Kidney epithelial cell (primary cell): ENCODE data around the gene FCSK. TPM values are rescaled to one million over a fixed set of nuclear protein-coding genes. Genes with fewer than 3 reads are reported as not detected.
A peak's percentile ranks its signal among the peaks of the same experiment; 100 is the strongest.
"Not testable (repeated sequence)": the region's sequence is repeated elsewhere in the genome, so short reads cannot be mapped to it uniquely, and the experiment has no call there.

ENCODE experiments used
- DNase-seq: peaks from one replicate; pipeline ENCODE4 v3.0.0-alpha.2; 2010; ENCODE audit warnings: low read depth
- H3K27me3 ChIP-seq: 2 replicates; pipeline ENCODE4 v1.6.0; 2011; ENCODE audit warnings: low read length; ENCODE audit not compliant: control insufficient read depth, insufficient read depth
- H3K36me3 ChIP-seq: 2 replicates; pipeline ENCODE4 v1.5.1; 2011; ENCODE audit warnings: low read length; ENCODE audit not compliant: control insufficient read depth, insufficient read depth
- H3K4me3 ChIP-seq: 2 replicates; pipeline ENCODE4 v1.5.1; 2011; ENCODE audit warnings: low read depth, mild to moderate bottlenecking, control low read depth, low read length
- total RNA-seq: library from RNA; depleted of rRNA; stranded (reverse); fragments of >200 nt; gene quantifications from 2 replicates; pipeline ENCODE4 v1.2.3, GENCODE V29; 2015
- TF ChIP-seq, protein P1 (sequence below): IDR thresholded peaks from 2 replicates; pipeline ENCODE4 v1.5.1; 2011; ENCODE audit warnings: mild to moderate bottlenecking, moderate library complexity, low read length, control low read depth, inconsistent platforms; ENCODE audit not compliant: insufficient read depth, poor library complexity, severe bottlenecking

The FCSK gene
- total RNA-seq, 1 donor from 2014 or later: 19.9 TPM

DNA sequence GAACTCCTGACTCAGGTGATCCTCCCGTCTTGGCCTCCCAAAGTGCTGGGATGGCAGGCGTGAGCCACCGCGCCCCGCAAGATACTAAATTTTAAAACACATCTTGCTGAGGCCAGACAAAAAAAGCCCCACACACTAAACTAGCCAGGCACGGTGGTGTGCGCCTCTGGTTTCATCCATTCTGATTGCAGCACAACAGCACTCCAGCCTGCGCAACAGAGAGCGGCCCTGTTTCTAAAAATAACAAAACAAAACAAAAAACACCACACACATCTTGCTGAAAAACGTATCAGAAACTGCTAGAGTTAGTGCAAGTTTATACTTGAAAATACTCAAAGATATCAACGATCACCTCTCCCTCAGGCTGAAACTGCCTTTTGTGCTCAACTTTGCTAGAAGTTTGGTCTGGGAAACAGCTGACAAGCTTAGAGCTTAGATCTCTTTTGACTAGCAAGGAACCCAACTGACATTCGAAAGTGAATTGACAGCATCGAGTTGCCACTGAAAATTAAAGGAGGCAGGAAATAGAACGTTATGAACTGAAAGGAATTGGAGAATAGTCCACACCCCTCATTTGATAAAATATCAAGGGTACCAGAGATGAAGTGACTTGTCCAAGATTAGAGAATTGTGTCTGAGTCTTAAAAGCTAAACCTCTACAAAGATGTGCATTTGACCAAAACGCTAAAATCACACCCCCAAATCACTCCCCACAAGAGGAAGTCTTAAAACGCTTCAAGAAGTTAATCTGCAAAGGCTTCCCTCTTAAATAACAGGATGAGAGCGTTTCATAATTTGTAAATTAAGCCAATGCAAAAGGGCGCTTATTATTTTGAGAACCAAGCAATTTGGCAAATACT, 68.1 kb downstream of the FCSK start:
- no peaks in the 10 kb centered on the region for H3K36me3 ChIP-seq
- TF ChIP-seq, protein P1, sequence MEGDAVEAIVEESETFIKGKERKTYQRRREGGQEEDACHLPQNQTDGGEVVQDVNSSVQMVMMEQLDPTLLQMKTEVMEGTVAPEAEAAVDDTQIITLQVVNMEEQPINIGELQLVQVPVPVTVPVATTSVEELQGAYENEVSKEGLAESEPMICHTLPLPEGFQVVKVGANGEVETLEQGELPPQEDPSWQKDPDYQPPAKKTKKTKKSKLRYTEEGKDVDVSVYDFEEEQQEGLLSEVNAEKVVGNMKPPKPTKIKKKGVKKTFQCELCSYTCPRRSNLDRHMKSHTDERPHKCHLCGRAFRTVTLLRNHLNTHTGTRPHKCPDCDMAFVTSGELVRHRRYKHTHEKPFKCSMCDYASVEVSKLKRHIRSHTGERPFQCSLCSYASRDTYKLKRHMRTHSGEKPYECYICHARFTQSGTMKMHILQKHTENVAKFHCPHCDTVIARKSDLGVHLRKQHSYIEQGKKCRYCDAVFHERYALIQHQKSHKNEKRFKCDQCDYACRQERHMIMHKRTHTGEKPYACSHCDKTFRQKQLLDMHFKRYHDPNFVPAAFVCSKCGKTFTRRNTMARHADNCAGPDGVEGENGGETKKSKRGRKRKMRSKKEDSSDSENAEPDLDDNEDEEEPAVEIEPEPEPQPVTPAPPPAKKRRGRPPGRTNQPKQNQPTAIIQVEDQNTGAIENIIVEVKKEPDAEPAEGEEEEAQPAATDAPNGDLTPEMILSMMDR: no peak
- H3K27me3 ChIP-seq: no peaks in the 10 kb centered on the region
- DNase-seq: no peak
- peak overlapping the region; percentile 95 for H3K4me3 ChIP-seq

DNA sequence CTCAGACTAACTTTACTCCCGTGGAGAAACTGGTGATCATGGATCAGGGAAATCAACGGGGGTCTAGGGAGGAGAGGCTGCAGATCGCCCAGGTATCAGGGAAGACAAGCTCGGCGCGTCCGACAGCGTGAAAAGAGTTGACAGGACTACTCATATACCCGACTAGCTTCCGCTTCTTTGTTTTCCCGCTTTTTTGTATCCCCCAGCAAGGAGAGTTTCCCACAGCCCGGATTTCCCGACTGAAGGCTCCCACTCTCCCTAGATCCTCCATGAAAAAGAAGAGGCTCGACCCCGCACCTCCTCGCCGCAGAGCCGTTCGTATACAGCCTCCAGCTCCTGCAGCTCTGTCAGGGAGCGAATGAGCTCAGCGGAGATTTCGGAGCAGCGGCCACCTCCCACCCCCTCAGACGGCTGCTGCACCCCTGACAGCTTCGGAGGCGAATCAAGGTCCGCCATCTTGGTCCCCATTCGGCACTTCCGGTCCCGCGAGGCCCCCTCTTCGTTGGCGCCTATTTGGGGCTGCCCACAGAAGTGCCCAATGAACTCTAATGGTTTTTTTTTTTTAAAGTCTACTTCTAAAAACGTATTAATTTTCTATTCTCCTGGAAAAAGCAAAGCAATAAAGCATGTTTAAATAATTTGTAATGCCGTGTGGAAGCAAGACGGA, 68.8 kb downstream of the FCSK start, which contains the start of gene COG4:
TSS of gene COG4 (minus strand) at position 479 of the 667 bp plus-strand sequence. CDS start at position 468, 11 bp downstream.
- H3K4me3 ChIP-seq: peak within 1 kb of the TSS; percentile 95
- TF ChIP-seq, protein P1: no peak
- no peaks in the 10 kb centered on the region for H3K36me3 ChIP-seq
- no peaks in the 10 kb centered on the region for H3K27me3 ChIP-seq
- no peak for DNase-seq

DNA sequence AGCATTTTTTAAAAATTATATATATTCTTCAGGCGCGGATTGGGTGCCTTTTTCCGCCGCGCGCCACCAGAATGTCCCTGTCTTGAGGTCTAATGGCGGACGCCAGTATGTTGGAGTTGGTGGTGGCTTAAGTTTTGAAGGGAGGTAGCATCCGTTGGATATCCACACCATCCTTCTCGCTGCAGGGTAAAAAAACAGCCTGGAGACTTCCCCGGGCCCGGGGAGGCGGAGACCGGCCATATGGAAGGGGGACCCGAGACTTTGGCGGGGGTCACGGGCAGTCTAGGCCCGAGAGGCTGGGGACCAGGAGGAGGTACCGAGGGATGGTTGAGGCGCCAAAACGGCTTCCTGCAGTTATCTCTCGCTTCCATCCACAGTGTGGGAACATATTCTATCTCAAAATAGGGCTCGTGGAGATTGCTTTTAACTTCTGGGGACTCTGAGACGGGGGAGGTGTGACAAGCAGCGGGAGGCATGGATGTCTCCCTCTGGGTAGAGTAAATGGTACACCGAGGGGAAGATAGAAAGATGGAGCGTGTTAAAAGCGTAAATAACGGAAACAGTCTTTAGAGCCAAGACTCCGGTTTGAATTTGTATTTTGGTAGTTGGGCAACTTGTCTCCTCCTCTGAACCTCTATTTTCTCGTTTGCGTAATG, 69.5 kb downstream of the FCSK start, which contains the start of gene SF3B3:
TSS of gene SF3B3 (plus strand) at position 74 of the 656 bp plus-strand sequence. CDS start 2,841 bp downstream, outside the sequence.
- Histone ChIP-seq H3K36me3 (peaks cover 1% of the 10 kb centered on the region), H3K4me3 (peak within 1 kb of the TSS; percentile 95), H3K27me3 (no peaks in the 10 kb centered on the region)
- TF ChIP-seq, protein P1: no peak
- DNase-seq: no peak

DNA sequence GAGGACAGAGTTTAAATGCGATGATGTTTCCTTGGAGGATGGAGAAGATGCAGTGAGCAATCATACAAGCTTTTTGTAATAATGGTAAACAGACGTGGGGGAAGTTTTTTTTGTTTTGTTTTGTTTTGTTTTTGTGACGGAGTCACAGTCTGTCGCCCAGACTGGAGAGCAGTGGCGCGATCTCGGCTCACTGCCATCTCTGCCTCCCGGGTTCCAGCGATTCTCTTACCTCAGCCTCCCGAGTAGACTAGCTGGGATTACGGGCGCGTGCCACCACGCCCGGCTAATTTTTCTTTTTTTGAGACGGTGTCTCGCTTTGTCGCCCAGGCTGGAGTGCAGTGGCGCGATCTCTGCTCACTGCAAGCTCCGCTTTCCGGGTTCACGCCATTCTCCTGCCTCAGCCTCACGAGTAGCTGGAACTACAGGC, 70.0 kb downstream of the FCSK start:
- not testable (repeated sequence) for H3K27me3 ChIP-seq, H3K36me3 ChIP-seq, DNase-seq
- H3K4me3 ChIP-seq: peak overlapping the region; percentile 95

DNA sequence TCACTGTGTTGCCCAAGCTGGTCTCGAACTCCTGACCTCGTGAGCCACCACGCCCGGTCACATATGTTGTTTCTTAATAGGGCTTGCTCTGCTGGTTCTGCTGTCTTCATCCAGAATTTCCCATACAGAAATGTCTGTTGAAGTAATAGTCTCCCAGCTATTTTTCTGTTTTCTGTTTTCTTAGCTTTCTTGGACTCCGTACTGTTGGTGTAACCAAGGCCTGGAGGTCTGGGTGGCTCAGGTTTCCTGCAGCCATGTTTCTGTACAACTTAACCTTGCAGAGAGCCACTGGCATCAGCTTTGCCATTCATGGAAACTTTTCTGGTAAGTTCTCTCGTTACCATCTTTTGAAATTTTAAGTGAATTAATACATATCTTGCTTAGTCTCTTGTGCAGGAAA, 72.0 kb downstream of the FCSK start:
- Histone ChIP-seq H3K4me3 (no peak overlapping the region), H3K27me3 (no peaks in the 10 kb centered on the region), H3K36me3 (peaks cover 1% of the 10 kb centered on the region)
- DNase-seq: no peak
- TF ChIP-seq, protein P1: no peak
